NCI-H128 (cell line): ENCODE results near the gene CYB561D2.

Source experiments
- DNase-seq: peaks from one replicate; lab custom pipeline; 2025; ENCODE audit not compliant: unreplicated experiment; lab: John Stamatoyannopoulos, UW

CYB561D2 gene

DNA sequence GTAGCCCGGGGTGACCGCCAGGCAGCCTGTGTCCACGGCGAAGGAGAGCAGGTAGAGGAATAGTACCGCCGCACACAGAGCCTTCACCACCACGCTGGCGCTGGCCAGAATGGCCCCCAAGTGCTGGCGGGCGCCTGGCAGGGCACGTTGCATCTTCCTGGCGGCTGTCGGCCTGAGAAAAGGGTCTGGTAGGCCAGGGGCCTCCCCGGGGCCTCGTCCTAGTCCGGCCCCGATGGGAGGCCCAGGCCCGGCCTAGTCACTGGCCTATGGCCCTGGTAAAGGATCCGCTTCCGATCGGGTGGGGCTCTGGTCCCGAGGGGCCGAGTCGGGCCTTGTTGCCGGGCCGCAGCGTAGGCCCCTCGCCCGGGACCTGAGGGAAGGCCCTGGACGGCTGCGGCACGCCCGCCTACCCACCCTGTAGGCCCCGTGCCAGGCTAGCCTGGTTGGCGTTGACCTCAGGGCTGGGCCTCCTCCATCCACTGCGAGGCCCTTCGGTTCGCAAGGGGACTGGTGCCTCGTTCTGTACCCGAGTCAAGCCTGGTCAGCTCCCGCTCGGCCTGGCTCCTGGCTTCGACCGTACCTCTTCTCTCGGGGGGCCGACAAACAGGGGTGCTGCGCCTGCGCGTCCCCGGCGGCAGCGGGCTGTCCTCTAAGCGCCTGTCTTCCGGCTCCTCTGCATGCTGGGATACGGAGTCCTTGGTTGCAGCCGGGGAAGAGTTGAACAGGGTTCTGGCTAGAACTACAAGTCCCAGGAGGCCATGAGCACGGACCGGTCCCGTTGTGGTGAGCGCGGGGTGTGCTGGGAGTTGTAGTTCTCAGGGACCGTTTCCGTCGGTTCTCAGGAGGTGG, 8.5 kb downstream of the CYB561D2 start, which contains the start of gene TMEM115:
Gene TMEM115, minus strand, starts transcription at position 611 of the 849 bp plus-strand sequence. Its CDS starts 458 bp downstream, at position 153.
- peak; percentile 91 for DNase-seq

- DNase-seq, result no peak
Measured at GRCh38 chr3:50359760-50360110, 9.1 kb downstream of the CYB561D2 start.

DNA sequence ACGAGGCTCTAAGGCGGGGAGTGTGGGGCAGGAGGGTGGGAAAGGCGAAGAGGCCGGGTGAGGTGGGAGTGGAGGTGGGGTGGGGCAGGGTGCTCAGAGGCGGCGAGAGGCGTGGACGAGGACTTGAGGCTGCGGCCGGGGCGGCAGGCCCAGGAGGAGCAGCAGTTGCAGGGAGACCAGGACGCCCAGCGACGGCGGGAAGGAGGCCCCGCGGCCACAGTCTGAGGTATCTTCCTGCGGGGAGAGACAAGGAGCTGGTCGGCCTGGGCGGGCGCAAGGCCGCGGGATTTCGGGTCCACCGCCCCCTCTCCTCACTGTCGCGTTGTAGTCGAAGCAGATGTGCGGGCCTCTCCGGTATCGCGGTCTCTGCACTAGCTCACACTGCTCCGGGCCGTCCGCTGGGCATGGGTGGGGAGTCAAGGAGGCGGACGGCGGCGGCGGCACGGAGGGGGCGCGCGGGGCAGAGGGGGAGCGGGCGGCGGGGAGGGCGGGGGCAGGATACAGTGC, 14.0 kb downstream of the CYB561D2 start:
- no peak for DNase-seq

DNA sequence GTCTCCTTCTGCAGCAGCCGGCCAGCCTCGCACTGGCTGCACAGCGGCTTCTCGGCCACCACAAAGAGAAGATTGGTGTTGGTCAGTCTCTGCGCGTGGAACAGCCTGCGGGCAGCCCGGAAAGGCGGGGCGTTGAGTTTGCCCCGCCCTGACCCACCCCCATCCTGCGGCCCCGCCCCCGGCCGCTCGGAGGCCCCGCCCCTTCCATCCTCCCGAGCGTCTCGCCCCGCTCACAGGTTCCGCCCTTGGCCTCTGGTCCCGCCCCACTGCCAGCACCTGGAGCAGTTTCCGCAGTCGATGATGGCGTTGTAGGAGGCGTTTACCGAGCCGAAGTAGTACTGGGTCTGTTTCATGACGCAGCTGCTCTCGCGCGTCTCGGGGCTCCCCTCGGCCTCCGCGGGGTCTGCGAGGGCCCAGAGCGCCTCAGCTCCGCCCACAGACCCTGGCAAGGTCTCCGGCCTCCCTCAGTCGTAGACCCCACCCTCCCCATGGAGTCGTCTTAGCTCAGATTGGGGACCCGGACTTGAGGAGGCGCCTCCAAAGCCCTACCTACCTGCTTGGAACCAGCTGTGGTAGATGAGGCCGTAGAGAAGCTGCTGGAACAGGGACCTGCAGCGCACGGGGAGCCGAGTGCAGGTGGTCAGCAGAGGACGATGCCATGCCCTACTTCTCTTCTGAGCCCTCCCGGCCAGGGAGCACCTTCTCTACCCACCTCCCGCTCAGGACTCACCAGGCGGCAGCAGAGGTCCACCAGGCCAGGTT, 14.6 kb downstream of the CYB561D2 start:
- DNase-seq, result peak; percentile 59

DNA sequence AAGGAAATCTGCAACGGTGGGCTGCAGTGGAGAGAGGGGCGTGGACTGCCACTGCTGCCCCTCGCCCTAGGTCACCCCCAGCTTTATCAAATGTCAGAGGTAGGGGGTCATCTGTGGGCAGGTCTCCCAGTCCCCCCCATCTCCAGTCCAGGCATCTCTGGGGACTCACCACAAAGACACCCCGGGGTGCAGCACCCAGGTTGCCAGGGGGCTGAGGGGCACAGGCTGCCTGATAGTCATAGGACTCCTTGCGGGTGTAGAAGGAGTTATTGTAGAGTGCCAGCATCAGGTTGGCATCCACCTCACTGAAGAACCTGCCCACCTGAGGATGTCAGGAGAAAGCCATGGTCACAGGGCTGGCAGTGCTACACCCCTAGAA, 15.2 kb downstream of the CYB561D2 start:
- DNase-seq, result no peak

DNA sequence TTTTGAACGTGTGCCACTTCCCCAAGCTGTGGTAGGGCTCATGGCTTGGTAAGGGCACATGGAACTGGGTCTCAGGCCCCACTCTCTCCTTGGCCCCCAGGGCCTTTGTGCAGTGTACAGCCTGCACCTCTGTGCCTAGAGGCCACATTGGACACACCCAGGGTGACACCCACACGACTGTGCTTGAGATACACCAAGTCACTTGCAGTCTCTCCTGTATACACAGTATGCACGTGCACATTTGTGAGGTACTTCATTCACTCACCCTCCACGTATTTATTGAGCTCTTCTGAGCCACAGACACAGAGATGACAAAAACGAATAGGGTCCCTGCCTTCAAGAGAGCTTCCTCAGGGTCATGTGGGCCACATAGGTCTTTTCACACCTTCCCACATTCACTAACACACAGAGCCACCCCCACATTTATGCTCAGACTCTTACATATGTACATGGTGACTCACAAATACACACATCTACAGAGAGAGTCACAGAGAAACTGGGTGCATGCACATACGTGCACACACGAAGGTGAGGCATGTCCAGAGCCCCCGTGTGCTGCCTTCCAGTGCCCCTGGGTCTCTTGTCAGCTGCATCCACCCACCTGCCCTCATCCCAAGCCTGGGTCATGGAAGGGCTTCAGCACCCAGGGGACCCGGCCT, 18.5 kb downstream of the CYB561D2 start:
- DNase-seq, result no peak

DNA sequence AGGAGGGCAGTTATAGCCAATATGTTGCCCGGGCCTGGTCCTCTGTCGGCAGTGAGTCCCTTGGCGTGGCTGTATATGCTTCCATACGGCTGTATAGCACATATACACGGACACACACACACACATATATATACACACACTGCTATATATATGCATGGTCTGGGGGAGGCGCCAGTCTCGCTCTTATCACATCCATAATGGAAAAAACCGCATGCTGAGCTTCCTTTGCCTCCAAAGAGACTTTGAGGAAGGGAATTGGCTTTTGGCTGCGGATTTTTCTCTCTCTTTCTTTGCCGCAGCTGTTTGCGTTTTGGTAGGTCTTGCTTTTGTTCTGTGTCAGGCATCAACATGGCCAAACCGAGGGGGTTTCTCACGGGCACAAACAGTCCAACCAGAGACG, 19.9 kb downstream of the CYB561D2 start:
- no peak for DNase-seq

DNA sequence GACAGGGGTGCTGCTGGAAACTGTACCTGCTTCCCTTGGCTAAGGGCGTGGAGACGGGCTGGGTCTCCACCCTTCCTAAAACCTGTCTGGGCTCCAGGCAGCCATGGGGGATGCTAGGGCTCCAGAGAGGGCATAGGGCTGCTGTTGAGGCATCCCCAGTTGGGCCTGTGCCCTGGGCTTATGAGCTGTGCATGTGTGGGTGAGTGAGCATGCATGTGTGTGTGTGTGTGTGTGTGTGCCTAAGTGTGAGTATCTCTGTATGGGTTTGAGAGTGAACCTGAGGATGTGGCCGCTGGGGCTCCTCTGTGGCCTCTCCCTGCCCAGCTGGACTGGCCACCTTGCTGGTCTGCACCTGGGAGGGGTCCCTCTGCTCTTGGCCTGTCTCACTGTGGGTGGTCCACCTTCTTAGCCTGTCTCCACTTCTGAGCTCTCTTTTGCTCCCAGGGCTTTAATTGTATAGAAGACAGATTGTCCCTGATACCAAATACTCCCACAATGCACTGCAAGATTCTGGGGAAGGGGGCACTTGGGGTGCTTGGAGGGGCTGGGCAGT, 20.5 kb downstream of the CYB561D2 start:
- DNase-seq, result no peak

GRCh38 chr3:50372349-50372748, 21.7 kb downstream of the CYB561D2 start:
- no peak for DNase-seq

DNA sequence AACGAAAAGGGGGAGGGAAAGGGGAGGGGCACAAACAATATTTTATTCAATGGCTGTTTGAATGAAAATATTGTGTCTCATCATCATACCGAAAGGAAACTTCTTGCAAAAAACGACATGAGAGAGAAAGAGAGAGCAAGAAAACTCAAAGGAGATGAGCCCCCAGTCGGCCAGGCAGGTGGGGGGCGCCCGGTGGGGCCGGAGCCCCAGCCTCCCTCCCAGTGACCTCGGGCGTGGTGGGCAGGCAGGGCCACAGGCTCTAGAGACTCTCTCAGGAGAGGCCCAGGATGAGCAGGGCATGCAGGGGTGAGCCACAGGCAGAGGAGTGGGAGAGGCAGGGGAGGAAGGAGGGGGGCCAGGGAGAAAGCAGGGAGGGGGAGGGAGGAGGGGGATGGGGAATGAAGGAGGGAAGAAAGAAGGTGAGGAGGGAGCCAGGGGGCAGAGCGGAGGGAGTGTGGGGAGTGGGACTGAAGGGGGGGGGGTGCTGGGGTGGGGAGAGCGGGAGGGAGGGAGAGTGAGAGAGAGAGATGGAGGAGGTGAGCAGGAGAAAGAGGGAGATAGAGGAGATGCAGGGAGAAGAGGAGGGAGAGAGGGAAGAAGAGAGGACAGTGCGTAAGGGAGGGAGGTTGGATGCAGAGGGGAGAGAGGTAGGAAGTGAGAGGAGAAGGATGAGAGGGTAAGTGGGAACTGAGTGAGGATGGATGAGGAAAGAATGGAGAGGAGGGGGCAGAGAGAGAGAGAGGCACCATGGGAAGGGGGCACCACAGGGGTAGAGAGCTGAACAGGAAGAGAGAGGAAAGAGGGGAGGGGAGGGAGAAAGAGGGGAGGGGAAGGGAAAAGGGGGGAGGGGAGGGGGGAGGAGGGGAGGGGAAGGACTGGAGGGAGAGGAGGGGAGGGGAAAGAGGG, 22.7 kb downstream of the CYB561D2 start:
- no peak for DNase-seq

DNA sequence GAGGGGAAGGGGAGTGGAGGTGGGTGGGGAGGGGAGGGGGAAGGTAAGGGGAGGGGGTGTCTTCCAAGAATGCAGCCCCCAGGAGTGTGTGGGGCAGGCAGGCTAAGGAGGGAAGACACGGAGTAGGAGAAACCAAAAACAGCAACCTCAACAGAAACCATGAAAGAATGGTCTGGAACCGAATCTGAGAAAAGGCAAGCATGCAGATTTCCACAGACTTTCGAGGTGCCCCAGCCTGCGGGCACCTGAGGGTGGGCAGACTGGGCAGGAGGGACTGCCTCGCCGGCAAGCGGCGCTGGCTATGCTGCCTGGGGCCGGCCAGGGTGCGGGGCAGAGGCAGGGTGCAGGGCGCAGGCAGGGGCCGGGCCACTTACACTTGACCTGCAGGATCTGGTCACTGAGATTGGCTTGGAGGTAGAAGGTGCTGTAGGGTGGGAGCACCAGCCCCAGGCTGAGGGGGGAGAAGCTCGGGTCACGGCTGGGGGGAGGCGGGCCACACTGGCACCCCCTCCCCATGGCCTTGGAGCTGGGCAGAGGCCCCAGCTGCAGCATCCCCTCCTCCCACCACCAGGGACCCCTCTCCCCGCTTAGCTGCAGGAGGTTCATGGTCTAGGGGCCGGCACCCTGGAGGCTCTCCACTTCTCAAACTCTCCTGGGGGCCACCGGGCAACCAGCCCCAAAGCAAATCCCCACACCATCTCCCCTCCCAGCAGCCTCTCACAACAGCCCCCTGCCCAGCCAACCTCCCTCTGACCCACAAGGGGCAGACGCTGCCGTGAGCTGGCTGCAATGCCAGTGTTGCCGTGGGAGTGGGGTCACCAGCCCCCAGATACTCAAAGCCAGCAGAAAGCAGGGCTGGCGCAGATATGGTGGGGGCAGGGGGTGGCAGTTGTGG, 23.9 kb downstream of the CYB561D2 start:
- no peak for DNase-seq

- no peak for DNase-seq
Measured at GRCh38 chr3:50375258-50375931, 24.7 kb downstream of the CYB561D2 start.

GRCh38 chr3:50378024-50378423, 27.4 kb downstream of the CYB561D2 start:
- no peak for DNase-seq

GRCh38 chr3:50378757-50379156, 28.1 kb downstream of the CYB561D2 start:
- DNase-seq, result no peak

GRCh38 chr3:50380405-50381085, 29.9 kb downstream of the CYB561D2 start:
- DNase-seq, result no peak

- no peak for DNase-seq
Measured at GRCh38 chr3:50381383-50381782, 30.7 kb downstream of the CYB561D2 start.

GRCh38 chr3:50382722-50383121, 32.1 kb downstream of the CYB561D2 start:
- DNase-seq, result no peak

DNA sequence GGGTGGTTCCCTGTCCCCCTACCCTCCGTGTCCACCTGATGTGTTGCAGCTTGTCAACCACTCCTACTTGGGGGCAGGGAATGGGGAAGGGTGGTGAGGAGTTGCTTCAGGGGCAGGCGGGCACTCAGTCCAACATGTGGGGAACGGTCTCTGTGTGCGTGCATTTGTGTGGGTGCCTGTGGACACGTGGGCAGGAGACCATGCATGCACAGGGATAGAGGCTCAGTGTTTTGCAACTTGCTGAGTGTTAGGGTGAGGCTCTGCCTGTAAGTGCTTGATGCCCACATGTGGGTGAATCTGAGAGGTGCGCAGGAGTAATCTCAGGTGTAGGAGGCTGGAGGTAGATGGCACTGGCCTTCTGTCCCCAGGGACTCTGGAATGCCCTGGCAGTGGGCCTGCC, 33.1 kb downstream of the CYB561D2 start:
- DNase-seq, result no peak
